Gastrocnemius medialis (tissue), 4 donors: ENCODE results near the gene MIAT.

Source experiments
- CTCF ChIP-seq, 5 experiments: fragments of 450-650 bp in 3 of 5; fragments of 200-600 bp in 2 of 5; sonication (generic) in 2 of 5; IDR thresholded peaks in 4 of 5; conservative IDR thresholded peaks in 1 of 5; 1 replicate in 4 of 5; 2 replicates in 1 of 5; pipeline ENCODE4 v1.5.1; 2016 to 2019; ENCODE audit warnings: antibody characterized with exemption in 5 of 5, mild to moderate bottlenecking in 3 of 5, moderate library complexity in 3 of 5
- POLR2A ChIP-seq, 2 donors: fragments of 450-650 bp; IDR thresholded peaks; one replicate each; pipeline ENCODE4 v1.6.1; 2017; ENCODE audit warnings: antibody characterized with exemption in 2 of 2, mild to moderate bottlenecking in 2 of 2, moderate library complexity in 2 of 2

GRCh38 chr22:26702906-26703830 is 45.8 kb downstream of the MIAT start:
- TF ChIP-seq POLR2A (IDR thresholded peaks at IDR 0.05) (no peak), CTCF (IDR thresholded peaks at IDR 0.05 in 4 of 5, conservative IDR thresholded peaks at IDR 0.05 in 1 of 5) (no peak)
